ENCODE measurements around the gene ATRNL1.

Gene ATRNL1

GRCh38 chr10:115674496-115674895, 581.3 kb downstream of the ATRNL1 start:
- no peak for DNase-seq (ENCODE audit: extremely low spot score)
- CTCF ChIA-PET = no interaction called here
- TF ChIP-seq ELF4 (IDR thresholded peaks at IDR 0.05) = no peak
- TF ChIP-seq PKNOX1 (IDR thresholded peaks at IDR 0.05) = no peak
- TF ChIP-seq HDGF (IDR thresholded peaks at IDR 0.05; ENCODE audit: borderline replicate concordance) = no peak
- no peak for TF ChIP-seq TARDBP (IDR thresholded peaks at IDR 0.05)
- no peak for TF ChIP-seq SUZ12 (IDR thresholded peaks at IDR 0.05)
- no peak for TF ChIP-seq FOXK2 (IDR thresholded peaks at IDR 0.05)
- no peak for TF ChIP-seq FOXA1 (IDR thresholded peaks at IDR 0.05)
- TF ChIP-seq NFRKB (IDR thresholded peaks at IDR 0.05) = no peak
- TF ChIP-seq BHLHE40 (IDR thresholded peaks at IDR 0.05; ENCODE audit: borderline replicate concordance) = no peak
- no peak for TF ChIP-seq LEF1 (IDR thresholded peaks at IDR 0.05; ENCODE audit: borderline replicate concordance)
- no peak for TF ChIP-seq L3MBTL2 (conservative IDR thresholded peaks at IDR 0.05)
- no peak for TF ChIP-seq CTBP1 (IDR thresholded peaks at IDR 0.05; ENCODE audit: borderline replicate concordance)
- no peak for TF ChIP-seq ARNT (IDR thresholded peaks at IDR 0.05)
- no peak for TF ChIP-seq SP1 (IDR thresholded peaks at IDR 0.05)
- TF ChIP-seq ZNF384 (IDR thresholded peaks at IDR 0.05) = no peak
- TF ChIP-seq FOXM1 (IDR thresholded peaks at IDR 0.05; ENCODE audit: borderline replicate concordance) = no peak
- POLR2A ChIA-PET = no interaction called here

GRCh38 chr10:115696747-115697146, 603.6 kb downstream of the ATRNL1 start:
- TF ChIP-seq PKNOX1 (IDR thresholded peaks at IDR 0.05) (no peak), ELF4 (IDR thresholded peaks at IDR 0.05) (no peak), FOXM1 (IDR thresholded peaks at IDR 0.05; ENCODE audit: borderline replicate concordance) (no peak), TARDBP (IDR thresholded peaks at IDR 0.05) (no peak), NFRKB (IDR thresholded peaks at IDR 0.05) (no peak), FOXK2 (IDR thresholded peaks at IDR 0.05) (no peak), BHLHE40 (IDR thresholded peaks at IDR 0.05; ENCODE audit: borderline replicate concordance) (no peak)
- no peak for DNase-seq (ENCODE audit: extremely low spot score)
- POLR2A ChIA-PET = no interaction called here
- CTCF ChIA-PET = no interaction called here

- ChIA-PET CTCF (interaction anchor here (1.7 kb wide), 1 partner anchor 582 kb away, joined by 7 read pairs; no protein-coding TSS in a partner anchor), POLR2A (no interaction called here)
- no peak for TF ChIP-seq TARDBP (IDR thresholded peaks at IDR 0.05)
- DNase-seq (ENCODE audit: extremely low spot score) = no peak
Measured at GRCh38 chr10:115706026-115706425, 612.9 kb downstream of the ATRNL1 start.

GRCh38 chr10:115706488-115707076, 613.4 kb downstream of the ATRNL1 start:
- CTCF ChIA-PET = interaction anchor here (1.7 kb wide), 1 partner anchor 581 kb away, joined by 7 read pairs; no protein-coding TSS in a partner anchor
- peak; percentile 14 for DNase-seq (ENCODE audit: extremely low spot score)
- TF ChIP-seq FOXM1 (IDR thresholded peaks at IDR 0.05; ENCODE audit: borderline replicate concordance) = no peak
- TF ChIP-seq HDGF (IDR thresholded peaks at IDR 0.05; ENCODE audit: borderline replicate concordance) = no peak
- no peak for TF ChIP-seq FOXA1 (IDR thresholded peaks at IDR 0.05)
- TF ChIP-seq ELF4 (IDR thresholded peaks at IDR 0.05) = no peak
- TF ChIP-seq L3MBTL2 (conservative IDR thresholded peaks at IDR 0.05) = no peak
- no peak for TF ChIP-seq ARNT (IDR thresholded peaks at IDR 0.05)
- TF ChIP-seq NFRKB (IDR thresholded peaks at IDR 0.05) = no peak
- no peak for TF ChIP-seq FOXK2 (IDR thresholded peaks at IDR 0.05)
- TF ChIP-seq BHLHE40 (IDR thresholded peaks at IDR 0.05; ENCODE audit: borderline replicate concordance) = no peak
- no peak for TF ChIP-seq SP1 (IDR thresholded peaks at IDR 0.05)
- TF ChIP-seq TARDBP (IDR thresholded peaks at IDR 0.05) = no peak
- TF ChIP-seq SUZ12 (IDR thresholded peaks at IDR 0.05) = no peak
- no peak for TF ChIP-seq LEF1 (IDR thresholded peaks at IDR 0.05; ENCODE audit: borderline replicate concordance)
- no peak for TF ChIP-seq ZNF384 (IDR thresholded peaks at IDR 0.05)
- TF ChIP-seq CTBP1 (IDR thresholded peaks at IDR 0.05; ENCODE audit: borderline replicate concordance) = no peak
- no peak for TF ChIP-seq PKNOX1 (IDR thresholded peaks at IDR 0.05)
- POLR2A ChIA-PET = no interaction called here

GRCh38 chr10:115710136-115710535, 617.0 kb downstream of the ATRNL1 start:
- TF ChIP-seq ARNT (IDR thresholded peaks at IDR 0.05) = no peak
- TF ChIP-seq FOXK2 (IDR thresholded peaks at IDR 0.05) = no peak
- TF ChIP-seq FOXA1 (IDR thresholded peaks at IDR 0.05) = no peak
- TF ChIP-seq BHLHE40 (IDR thresholded peaks at IDR 0.05; ENCODE audit: borderline replicate concordance) = no peak
- TF ChIP-seq PKNOX1 (IDR thresholded peaks at IDR 0.05) = no peak
- TF ChIP-seq L3MBTL2 (conservative IDR thresholded peaks at IDR 0.05) = no peak
- TF ChIP-seq FOXM1 (IDR thresholded peaks at IDR 0.05; ENCODE audit: borderline replicate concordance) = no peak
- TF ChIP-seq CTBP1 (IDR thresholded peaks at IDR 0.05; ENCODE audit: borderline replicate concordance) = no peak
- TF ChIP-seq ELF4 (IDR thresholded peaks at IDR 0.05) = no peak
- no peak for TF ChIP-seq SUZ12 (IDR thresholded peaks at IDR 0.05)
- no peak for DNase-seq (ENCODE audit: extremely low spot score)
- ChIA-PET POLR2A (no interaction called here), CTCF (interaction anchor here (0.6 kb wide), 1 partner anchor 177 kb away, joined by 6 read pairs; no protein-coding TSS in a partner anchor)

- CTCF ChIA-PET = no interaction called here
- POLR2A ChIA-PET = no interaction called here
- TF ChIP-seq ELF4 (IDR thresholded peaks at IDR 0.05) (no peak), BHLHE40 (IDR thresholded peaks at IDR 0.05; ENCODE audit: borderline replicate concordance) (no peak), PKNOX1 (IDR thresholded peaks at IDR 0.05) (no peak), NFRKB (IDR thresholded peaks at IDR 0.05) (no peak), ZNF384 (IDR thresholded peaks at IDR 0.05) (no peak), FOXM1 (IDR thresholded peaks at IDR 0.05; ENCODE audit: borderline replicate concordance) (no peak), FOXA1 (IDR thresholded peaks at IDR 0.05) (no peak), TARDBP (IDR thresholded peaks at IDR 0.05) (no peak), SP1 (IDR thresholded peaks at IDR 0.05) (no peak), SUZ12 (IDR thresholded peaks at IDR 0.05) (no peak), HDGF (IDR thresholded peaks at IDR 0.05; ENCODE audit: borderline replicate concordance) (no peak), LEF1 (IDR thresholded peaks at IDR 0.05; ENCODE audit: borderline replicate concordance) (no peak), L3MBTL2 (conservative IDR thresholded peaks at IDR 0.05) (no peak), FOXK2 (IDR thresholded peaks at IDR 0.05) (no peak), ARNT (IDR thresholded peaks at IDR 0.05) (no peak), CTBP1 (IDR thresholded peaks at IDR 0.05; ENCODE audit: borderline replicate concordance) (no peak)
- DNase-seq (ENCODE audit: extremely low spot score) = no peak
Measured at GRCh38 chr10:115711306-115711705, 618.1 kb downstream of the ATRNL1 start.
